Gastroesophageal sphincter (tissue), 4 donors: ENCODE results near the gene ATP1A2. TPM values are rescaled to one million over a fixed set of nuclear protein-coding genes. Genes with fewer than 3 reads are reported as not detected.

Experiments
- ATAC-seq: fragments of 150-250 bp; one replicate; pipeline ENCODE4 v1.9.1; 2016; ENCODE audit warnings: mild to moderate bottlenecking, moderate library complexity
- H3K27ac ChIP-seq, 4 donors: fragments of 200-600 bp; sonication (generic) in 3 of 4; 1 replicate in 3 of 4; 2 replicates in 1 of 4; pipeline ENCODE4 v1.5.1; 2016 to 2019
- H3K27me3 ChIP-seq: fragments of 200-600 bp; sonication (generic); one replicate; pipeline ENCODE4 v1.5.1; 2019
- H3K36me3 ChIP-seq, 2 donors: fragments of 200-600 bp; sonication (generic); one replicate each; pipeline ENCODE4 v1.5.1; 2019; ENCODE audit warnings: control low read depth in 1 of 2
- H3K4me1 ChIP-seq, 3 donors: fragments of 200-600 bp; sonication (generic); 1 replicate in 2 of 3; 2 replicates in 1 of 3; pipeline ENCODE4 v1.5.1; 2016 to 2019; ENCODE audit warnings: control low read depth in 2 of 3
- H3K4me3 ChIP-seq, 2 donors: fragments of 200-600 bp; sonication (generic); one replicate each; pipeline ENCODE4 v1.5.1; 2019; ENCODE audit warnings: mild to moderate bottlenecking in 1 of 2, moderate library complexity in 1 of 2
- H3K9me3 ChIP-seq, 3 donors: fragments of 200-600 bp; sonication (generic); one replicate each; pipeline ENCODE4 v1.5.1; 2017 to 2019; ENCODE audit warnings: control low read depth in 2 of 3
- EP300 ChIP-seq: sonication (generic); formaldehyde crosslinking; IDR thresholded peaks from one replicate; pipeline ENCODE4 v1.6.1; 2017; ENCODE audit warnings: antibody characterized with exemption, mild to moderate bottlenecking
- POLR2A ChIP-seq, 2 donors: fragments of 450-650 bp; IDR thresholded peaks; one replicate each; pipeline ENCODE4 v1.6.1; 2017; ENCODE audit warnings: antibody characterized with exemption in 2 of 2, mild to moderate bottlenecking in 2 of 2, moderate library complexity in 1 of 2
- POLR2AphosphoS5 ChIP-seq: sonication (generic); formaldehyde crosslinking; IDR thresholded peaks from one replicate; pipeline ENCODE4 v1.6.1; 2017; ENCODE audit warnings: antibody characterized with exemption
- WGBS, 2 donors: methylation state at CpG; one replicate each; pipeline ENCODE4 v1.1.5; 2018; ENCODE audit warnings: low coverage in 1 of 2; 5-methylcytosine and 5-hydroxymethylcytosine counted together
- total RNA-seq, 4 donors: library from RNA; depleted of rRNA; stranded (reverse); fragments of >200 nt; gene quantifications; one replicate each; pipeline ENCODE4 v1.1.0, GENCODE V29; 2016
- TF ChIP-seq, protein P1 (sequence below), 4 experiments: fragments of 200-600 bp in 2 of 4; fragments of 450-650 bp in 2 of 4; sonication (generic) in 1 of 4; IDR thresholded peaks; one replicate each; pipeline ENCODE4 v1.5.1; 2017 to 2019; ENCODE audit warnings: antibody characterized with exemption in 4 of 4, mild to moderate bottlenecking in 2 of 4, moderate library complexity in 2 of 4

ATP1A2 gene
- total RNA-seq, 4 donors from 2014 or later, result 100 to 348 (median 142) TPM

GRCh38 chr1:160128636-160129035 lies 13.1 kb downstream of the ATP1A2 start:
- Histone ChIP-seq H3K4me1 (peaks cover 7 to 82% (median 9%) of the 10 kb centered on the region in 3 donors), H3K36me3 (peaks cover 0 to 86% of the 10 kb centered on the region in 2 donors), H3K9me3 (no peaks in the 10 kb centered on the region), H3K27me3 (no peaks in the 10 kb centered on the region), H3K27ac (peak overlapping the region; percentile 49 to 88 (median 84)), H3K4me3 (no peak overlapping the region)
- no peak for ATAC-seq
- WGBS, 2 donors, result 91 to 100% methylated on average over 3 to 10 of the region's 18 CpGs
- no peak for TF ChIP-seq POLR2AphosphoS5
- no peak for TF ChIP-seq EP300
- TF ChIP-seq POLR2A (IDR thresholded peaks at IDR 0.05), result no peak
- TF ChIP-seq, protein P1, sequence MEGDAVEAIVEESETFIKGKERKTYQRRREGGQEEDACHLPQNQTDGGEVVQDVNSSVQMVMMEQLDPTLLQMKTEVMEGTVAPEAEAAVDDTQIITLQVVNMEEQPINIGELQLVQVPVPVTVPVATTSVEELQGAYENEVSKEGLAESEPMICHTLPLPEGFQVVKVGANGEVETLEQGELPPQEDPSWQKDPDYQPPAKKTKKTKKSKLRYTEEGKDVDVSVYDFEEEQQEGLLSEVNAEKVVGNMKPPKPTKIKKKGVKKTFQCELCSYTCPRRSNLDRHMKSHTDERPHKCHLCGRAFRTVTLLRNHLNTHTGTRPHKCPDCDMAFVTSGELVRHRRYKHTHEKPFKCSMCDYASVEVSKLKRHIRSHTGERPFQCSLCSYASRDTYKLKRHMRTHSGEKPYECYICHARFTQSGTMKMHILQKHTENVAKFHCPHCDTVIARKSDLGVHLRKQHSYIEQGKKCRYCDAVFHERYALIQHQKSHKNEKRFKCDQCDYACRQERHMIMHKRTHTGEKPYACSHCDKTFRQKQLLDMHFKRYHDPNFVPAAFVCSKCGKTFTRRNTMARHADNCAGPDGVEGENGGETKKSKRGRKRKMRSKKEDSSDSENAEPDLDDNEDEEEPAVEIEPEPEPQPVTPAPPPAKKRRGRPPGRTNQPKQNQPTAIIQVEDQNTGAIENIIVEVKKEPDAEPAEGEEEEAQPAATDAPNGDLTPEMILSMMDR (IDR thresholded peaks at IDR 0.05), result no peak

DNA sequence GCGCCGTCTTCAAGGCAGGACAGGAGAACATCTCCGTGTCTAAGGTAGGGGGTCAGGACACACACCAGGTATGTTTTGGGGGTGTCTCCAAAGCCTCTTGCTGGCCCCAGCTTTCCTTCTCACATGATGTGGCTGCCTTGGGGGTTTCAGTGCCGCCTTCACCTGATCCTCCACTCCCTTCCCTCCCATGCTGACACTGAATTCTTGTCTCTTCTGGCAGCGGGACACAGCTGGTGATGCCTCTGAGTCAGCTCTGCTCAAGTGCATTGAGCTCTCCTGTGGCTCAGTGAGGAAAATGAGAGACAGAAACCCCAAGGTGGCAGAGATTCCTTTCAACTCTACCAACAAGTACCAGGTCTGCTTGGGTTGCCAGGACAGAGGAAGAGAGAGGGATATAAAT lies 13.5 kb downstream of the ATP1A2 start:
- ATAC-seq, result no peak
- H3K36me3 ChIP-seq, result peaks cover 0 to 84% of the 10 kb centered on the region in 2 donors
- WGBS, 2 donors, result 80% methylated on average over 1 to 2 of the region's 5 CpGs
- TF ChIP-seq EP300, result no peak
- TF ChIP-seq POLR2AphosphoS5, result no peak
- TF ChIP-seq POLR2A (IDR thresholded peaks at IDR 0.05), result no peak
- TF ChIP-seq, protein P1 (IDR thresholded peaks at IDR 0.05), result no peak
- no peak overlapping the region for H3K4me3 ChIP-seq
- no peaks in the 10 kb centered on the region for H3K9me3 ChIP-seq
- H3K4me1 ChIP-seq, result peaks cover 7 to 78% (median 9%) of the 10 kb centered on the region in 3 donors
- no peaks in the 10 kb centered on the region for H3K27me3 ChIP-seq
- H3K27ac ChIP-seq, result peak overlapping the region; percentile 83 to 88 (median 86)

GRCh38 chr1:160129558-160129957 lies 14.0 kb downstream of the ATP1A2 start:
- ATAC-seq, result no peak
- TF ChIP-seq, protein P1 (IDR thresholded peaks at IDR 0.05), result no peak
- TF ChIP-seq EP300 (no peak), POLR2A (IDR thresholded peaks at IDR 0.05) (no peak), POLR2AphosphoS5 (no peak)
- H3K27ac ChIP-seq, result peak overlapping the region; percentile 83 to 88 (median 86)
- peaks cover 7 to 73% (median 9%) of the 10 kb centered on the region in 3 donors for H3K4me1 ChIP-seq
- H3K36me3 ChIP-seq, result peaks cover 0 to 84% of the 10 kb centered on the region in 2 donors
- no peaks in the 10 kb centered on the region for H3K27me3 ChIP-seq
- no peak overlapping the region for H3K4me3 ChIP-seq
- H3K9me3 ChIP-seq, result no peaks in the 10 kb centered on the region
- 76% methylated on average over 3 of the region's 3 CpGs; no CpG with 5 or more reads in 1 of the 2 donors for WGBS, 2 donors

- Histone ChIP-seq H3K27ac (peak overlapping the region; percentile 83 to 88 (median 86)), H3K9me3 (no peaks in the 10 kb centered on the region), H3K4me3 (no peak overlapping the region), H3K4me1 (peaks cover 7 to 69% (median 9%) of the 10 kb centered on the region in 3 donors), H3K36me3 (peaks cover 0 to 87% of the 10 kb centered on the region in 2 donors), H3K27me3 (no peaks in the 10 kb centered on the region)
- TF ChIP-seq POLR2A (IDR thresholded peaks at IDR 0.05) (no peak), POLR2AphosphoS5 (no peak), EP300 (no peak)
- TF ChIP-seq, protein P1 (IDR thresholded peaks at IDR 0.05), result no peak
- no peak for ATAC-seq
- WGBS, 2 donors, result 93% methylated on average over 5 of the region's 11 CpGs; no CpG with 5 or more reads in 1 of the 2 donors
These were observed 14.4 kb downstream of the ATP1A2 start for GRCh38 chr1:160129966-160130365.

GRCh38 chr1:160130486-160130885 lies 14.9 kb downstream of the ATP1A2 start:
- Histone ChIP-seq H3K4me1 (peaks cover 7 to 64% (median 9%) of the 10 kb centered on the region in 3 donors), H3K27ac (peak overlapping the region; percentile 83 to 88 (median 86))

More at GRCh38 chr1:160130486-160130885, 14.9 kb downstream of the ATP1A2 start:
- Histone ChIP-seq H3K9me3 (no peaks in the 10 kb centered on the region), H3K27me3 (no peaks in the 10 kb centered on the region), H3K36me3 (peaks cover 0 to 88% of the 10 kb centered on the region in 2 donors), H3K4me3 (no peak overlapping the region)
- WGBS, 2 donors, result 75% methylated on average over 1 of the region's 5 CpGs; no CpG with 5 or more reads in 1 of the 2 donors
- ATAC-seq, result no peak
- TF ChIP-seq, protein P1 (IDR thresholded peaks at IDR 0.05), result no peak
- TF ChIP-seq POLR2AphosphoS5, result no peak
- no peak for TF ChIP-seq POLR2A (IDR thresholded peaks at IDR 0.05)
- no peak for TF ChIP-seq EP300
